Activated CD4-positive, alpha-beta T cell treated with anti-CD3 and anti-CD28 coated beads, Interleukin-10, Interleukin-2, amounts not matched to agents 100 ng/mL and 50 ng/mL, durations not matched to agents 16 hours and 8 hours (primary cell): ENCODE results near the gene PWWP2B.
A peak's percentile ranks its signal among the peaks of the same experiment; 100 is the strongest.

ENCODE experiments used
- DNase-seq: peaks from one replicate; pipeline ENCODE4 v3.0.0-alpha.2; 2020

Gene PWWP2B

GRCh38 chr10:132449811-132450181 is 52.8 kb downstream of the PWWP2B start:
- no peak for DNase-seq

DNA sequence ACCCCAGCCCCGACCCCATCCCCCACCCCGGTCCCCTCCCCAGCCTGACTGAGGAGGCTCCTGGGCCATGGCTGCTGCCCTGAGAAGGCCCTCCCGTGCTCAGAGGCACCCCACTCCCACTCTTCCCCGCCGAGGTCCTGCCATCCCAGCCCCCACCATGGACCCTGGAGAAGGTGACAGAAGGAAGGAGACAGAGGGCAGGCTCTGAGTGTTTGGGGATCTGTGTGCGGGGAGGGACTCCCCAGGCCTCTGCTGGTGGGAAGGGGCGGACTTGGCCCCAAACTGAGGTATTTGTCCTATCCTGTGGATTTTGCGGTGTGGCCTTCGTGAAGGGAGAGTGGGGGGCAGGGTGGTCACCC is 53.4 kb downstream of the PWWP2B start:
- DNase-seq = no peak

- DNase-seq = no peak
Observed at GRCh38 chr10:132450825-132451505, 54.0 kb downstream of the PWWP2B start.

DNA sequence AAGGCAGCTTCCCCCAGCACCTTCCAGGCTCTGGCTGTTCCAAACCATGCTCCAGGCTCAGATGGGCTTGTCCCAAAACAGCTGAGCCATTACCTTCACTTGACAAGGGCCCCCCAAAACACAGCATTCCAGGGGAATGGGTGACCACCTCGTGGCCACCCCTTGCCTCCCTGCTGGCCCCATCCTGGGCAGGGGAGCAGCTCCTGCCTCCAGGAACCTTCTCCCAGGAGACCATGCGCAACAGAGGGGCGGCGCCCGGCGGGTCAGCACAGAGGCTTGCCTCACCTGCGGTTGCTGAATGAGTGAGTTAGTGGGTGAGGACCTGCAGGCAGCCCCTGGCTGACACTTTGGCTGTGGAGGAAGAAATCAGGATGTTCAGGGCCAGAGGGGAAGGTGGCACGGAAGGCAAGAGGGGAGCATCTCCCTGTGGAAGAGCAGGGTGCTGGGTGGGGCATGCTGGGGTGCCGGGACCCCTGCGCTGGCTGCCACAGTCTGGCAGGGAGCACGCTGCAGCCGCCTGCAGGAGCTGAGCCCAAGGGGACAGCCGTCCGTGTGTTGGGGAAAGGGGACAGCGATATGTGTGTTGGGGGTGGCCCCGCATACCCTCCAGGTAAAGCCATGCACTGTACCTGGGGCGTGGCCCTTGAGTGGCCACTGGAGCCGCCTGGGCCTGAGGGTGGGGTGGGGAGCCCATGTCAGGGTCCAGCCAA is 54.7 kb downstream of the PWWP2B start:
- DNase-seq = no peak

DNA sequence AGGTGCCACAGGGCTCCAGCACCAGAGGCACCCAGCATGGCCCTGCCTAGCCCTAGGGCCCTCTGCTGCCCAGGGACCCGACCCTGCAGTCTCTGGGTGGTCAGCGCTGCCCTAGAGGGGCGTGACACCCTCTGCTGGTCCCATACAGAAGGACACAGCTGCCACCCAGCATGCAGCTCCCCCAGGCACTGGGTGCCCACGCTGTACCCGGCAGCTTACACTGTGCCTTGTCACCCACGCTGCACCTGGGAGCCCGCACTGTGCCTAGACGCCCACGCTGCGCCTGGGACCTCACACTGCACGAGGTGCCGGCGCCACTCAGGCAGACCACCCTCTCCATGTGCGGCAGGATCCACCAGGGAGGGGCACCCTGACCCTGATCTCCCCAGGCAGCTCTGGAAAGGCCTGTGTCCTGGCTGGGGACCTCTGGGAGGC is 55.2 kb downstream of the PWWP2B start:
- DNase-seq = no peak

DNA sequence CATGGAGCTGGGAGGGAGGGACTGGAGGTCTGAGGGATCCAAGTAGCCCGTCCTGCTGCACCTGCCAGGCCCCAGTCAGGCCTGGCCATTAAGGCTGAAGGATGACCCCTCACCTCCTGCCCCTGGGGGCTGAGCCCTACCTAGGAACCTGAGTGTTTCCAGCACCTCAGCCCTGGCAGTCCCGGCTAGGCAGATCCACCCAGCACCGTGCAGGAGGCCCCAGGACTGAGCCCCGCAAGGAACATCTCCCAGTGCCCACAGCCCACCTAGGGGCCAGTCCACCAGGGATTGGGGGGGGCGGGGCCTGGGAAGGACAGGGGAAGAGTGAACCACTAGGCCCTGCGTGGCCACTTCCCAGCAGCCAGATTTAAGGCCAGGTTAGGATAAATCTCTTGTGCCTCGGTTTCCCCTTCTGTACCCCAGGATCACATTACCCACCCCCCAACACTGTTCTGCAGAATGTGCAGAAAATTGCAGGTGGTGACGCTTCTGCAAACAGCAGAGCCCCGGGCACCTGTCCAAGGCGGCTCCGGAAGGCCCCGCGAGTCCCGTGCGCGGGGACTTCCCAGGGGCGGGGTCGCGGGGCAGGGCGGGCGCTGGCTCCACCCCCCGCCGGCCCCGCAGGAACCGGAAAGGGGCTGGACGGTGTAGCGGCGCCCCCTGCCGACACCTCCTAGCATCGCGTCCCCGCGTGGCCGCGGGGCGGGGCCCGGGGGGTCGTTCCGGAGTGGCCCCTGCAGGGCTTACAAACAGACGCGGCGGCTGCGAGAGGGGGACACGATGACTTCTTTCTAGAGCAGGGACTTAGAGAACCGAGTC is 55.9 kb downstream of the PWWP2B start:
- peak; percentile 89 for DNase-seq

GRCh38 chr10:132453470-132453861 is 56.5 kb downstream of the PWWP2B start:
- DNase-seq = no peak

DNA sequence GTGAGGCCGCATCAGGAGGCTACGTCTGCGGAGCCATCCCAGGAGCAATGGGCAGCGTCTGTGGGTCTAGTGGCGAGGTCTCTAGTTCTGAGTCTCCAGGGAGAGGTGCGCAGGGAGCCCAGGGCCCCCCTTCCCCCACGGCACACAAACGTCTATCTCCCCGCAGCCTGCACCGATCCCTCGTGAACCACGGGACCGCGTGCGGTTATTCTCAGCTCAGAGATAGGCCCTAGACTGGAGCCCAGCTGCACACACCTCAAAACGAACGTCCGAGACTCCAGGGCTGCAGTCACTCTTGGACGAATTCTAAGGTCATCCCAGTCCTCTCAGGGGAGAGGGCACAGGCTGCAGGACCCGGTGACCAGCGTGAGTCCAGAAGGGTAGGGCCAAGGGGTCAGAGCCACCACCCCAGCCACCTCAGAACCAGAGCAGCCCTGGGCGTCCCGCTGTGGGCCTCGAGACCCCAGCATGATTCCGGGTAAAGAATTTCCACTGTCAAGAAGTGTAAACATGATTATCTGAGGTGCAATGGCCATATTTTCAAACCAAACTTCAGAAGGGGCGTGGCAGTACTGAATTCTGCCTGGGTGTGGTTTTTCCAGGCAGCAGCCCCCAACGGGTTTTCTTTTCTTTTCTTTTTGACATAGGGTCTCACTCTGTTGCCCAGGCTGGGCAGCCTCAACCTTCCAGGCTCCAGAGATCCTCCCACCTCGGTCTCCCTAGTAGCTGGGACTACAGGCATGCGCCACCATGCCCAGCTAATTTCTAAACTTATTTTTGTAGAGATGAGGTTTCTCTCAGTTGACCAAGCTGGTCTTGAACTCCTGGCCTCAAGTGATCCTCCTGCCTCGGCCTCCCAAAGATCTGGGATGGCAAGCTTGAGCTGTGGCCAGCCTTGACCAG is 57.5 kb downstream of the PWWP2B start:
- no peak for DNase-seq

DNA sequence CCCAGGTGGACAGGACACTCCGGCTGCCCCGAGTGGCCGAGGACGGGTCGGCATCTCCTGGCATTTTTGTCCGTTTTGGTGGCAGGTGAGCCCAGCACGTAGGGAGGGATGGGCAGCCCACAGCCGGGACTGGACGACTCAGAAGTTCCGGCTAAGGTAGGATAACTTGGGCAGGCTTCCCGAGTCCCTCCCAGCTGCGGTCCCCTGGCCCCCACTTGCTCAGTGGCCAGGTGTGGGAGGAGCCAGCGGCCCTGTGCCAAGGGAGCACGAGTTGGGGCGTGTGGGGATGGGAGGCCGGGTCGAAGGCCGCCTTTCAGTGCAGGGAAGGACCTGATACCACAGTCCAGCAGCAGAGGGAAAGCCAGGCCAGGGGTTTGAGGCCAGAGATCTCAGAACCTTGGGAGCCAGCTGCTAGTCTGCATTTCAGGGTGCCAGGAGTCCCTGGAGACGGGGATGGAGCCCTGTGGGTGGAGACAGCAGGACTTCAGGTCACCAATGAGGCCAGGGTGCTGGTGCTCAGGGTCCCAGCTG is 58.5 kb downstream of the PWWP2B start:
- no peak for DNase-seq

DNA sequence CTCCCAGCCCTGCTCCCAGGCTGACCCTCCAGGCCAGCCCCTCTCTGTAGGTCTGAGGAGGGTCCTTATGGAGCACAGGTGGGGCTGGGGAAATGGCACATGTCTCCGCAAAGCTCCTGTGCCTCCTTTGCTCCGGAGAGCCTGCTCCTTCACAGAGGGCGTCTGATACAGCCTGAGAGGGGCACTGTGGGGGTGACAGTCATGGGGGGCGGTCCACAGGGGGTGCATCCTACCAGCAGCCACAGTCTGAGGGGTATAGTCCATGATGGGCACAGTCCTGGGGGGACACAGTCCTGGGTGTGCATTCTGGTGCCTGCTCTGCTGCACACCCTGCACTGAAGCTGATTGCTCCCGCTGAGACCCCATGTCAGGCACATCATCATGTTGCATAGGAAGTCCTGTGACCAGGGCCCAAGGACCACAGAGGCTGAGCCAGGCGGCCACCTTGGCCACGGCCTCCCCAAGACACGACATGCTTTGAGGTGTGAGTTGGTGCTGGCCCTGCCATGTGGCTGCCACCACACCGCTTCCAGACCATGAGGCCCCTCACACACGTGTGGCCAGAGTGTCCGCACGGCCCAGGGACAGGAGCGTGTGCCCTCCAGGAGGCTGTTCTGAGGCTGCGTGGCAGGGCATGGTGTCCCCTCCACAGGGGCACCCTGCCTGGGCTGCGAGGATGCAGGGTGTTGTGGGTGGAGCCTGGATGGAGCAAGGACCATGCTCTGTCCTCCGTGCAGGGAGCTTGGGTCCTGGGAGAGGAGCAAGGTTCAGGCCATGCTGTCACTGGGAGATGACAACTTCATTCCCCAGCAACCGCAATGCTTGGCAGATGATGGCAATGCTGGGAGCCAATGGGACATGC is 59.2 kb downstream of the PWWP2B start:
- DNase-seq = no peak

GRCh38 chr10:132456881-132457280 is 59.9 kb downstream of the PWWP2B start:
- no peak for DNase-seq

DNA sequence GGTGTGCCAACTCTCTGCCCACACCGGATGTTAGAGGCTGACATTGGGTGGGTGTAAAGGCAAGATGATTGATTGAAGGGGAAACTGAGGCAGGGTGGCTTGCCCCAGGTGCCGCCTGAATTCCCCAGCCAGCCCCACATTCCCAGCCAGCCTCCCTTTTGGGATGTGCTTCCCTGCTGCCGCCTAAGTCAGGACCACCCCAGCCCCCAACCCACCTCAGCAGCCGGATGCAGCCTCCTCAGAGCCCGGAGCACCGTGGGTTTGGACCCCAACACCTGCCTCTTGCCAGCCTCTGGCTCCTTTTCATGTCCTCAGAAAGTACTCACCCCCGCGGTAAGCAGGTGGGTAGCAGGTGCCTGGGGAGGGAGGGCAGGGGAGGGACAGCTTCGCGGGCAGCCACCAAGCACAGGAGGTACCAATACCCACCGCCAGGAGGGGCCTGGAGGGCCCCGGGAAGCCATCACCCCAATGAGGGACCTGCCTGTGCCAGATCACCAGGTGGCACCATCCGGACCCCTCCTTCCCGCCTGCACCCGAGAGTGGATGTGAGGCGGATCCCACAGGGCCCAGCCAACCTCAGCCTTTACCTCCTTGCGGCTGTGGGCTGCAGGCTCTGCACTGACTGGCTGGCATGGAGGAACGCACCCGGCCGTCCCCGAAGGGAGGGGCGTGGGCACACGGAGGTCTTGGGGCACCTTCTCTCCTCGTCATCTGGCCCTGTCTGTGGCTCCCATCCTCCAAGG is 60.5 kb downstream of the PWWP2B start:
- DNase-seq = no peak

DNA sequence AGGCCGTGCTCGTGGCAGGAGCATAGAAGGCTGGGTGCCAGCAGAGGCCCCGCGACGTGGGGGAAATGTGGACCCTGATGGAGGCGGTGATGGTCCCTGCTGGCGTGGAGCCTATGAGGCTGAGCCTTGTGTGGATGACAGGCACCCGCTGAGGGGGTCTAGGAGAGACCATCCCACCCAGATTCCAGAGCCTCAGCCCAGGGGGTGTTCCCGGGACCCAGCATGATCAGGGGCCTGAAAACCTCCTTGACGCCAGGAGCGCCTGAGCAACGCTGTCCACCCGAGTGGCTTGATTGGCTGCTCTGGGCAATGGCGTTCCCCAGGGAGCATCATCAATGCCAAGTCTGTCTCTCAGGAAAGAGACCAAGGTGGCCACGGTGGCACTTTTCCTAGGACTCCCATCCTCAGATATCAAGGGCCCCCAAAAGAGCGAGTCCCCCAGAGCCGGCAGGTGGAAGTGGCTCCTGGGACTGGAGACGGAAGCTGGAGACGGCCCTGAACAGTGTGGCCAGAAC is 61.1 kb downstream of the PWWP2B start:
- DNase-seq = no peak

DNA sequence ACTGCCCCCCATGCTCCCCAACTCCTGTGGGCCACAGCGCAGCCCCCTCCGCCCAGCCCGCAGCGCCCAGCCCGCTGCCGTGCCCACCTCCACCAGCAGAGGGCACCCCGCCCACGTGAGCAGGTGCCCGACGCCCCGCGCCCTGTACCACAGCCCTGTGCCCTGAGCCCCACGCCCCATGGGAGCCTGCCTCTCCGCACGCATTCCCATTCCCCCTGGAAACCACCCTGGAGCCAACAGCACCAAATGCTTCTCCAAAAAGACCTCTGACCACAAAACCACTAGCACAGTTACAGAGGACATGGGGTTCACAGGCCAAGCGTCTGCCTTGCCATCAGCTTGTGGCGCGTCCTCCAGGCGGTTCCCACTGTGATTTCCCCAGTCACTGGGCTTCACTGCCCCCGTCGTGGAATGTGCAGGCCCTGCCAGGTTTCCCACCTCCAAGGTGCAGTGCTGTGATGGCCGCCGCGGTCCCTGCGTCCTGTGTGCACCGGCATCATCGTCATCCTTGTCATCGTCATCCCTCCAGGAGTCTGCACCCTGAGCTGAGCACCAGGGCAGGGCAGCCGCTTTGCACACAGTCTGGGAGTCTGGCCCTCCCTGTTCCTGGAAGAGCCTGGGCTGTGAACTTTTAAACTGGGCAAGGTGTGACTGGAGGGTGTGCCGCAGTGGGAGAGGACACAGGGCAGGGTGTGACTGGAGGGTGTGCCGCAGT is 61.7 kb downstream of the PWWP2B start:
- peak; percentile 47 for DNase-seq

- DNase-seq = no peak
Observed at GRCh38 chr10:132459301-132460003, 62.5 kb downstream of the PWWP2B start.

- DNase-seq = no peak
Observed at GRCh38 chr10:132460071-132460470, 63.1 kb downstream of the PWWP2B start.

- no peak for DNase-seq
Observed at GRCh38 chr10:132460691-132461090, 63.7 kb downstream of the PWWP2B start.

DNA sequence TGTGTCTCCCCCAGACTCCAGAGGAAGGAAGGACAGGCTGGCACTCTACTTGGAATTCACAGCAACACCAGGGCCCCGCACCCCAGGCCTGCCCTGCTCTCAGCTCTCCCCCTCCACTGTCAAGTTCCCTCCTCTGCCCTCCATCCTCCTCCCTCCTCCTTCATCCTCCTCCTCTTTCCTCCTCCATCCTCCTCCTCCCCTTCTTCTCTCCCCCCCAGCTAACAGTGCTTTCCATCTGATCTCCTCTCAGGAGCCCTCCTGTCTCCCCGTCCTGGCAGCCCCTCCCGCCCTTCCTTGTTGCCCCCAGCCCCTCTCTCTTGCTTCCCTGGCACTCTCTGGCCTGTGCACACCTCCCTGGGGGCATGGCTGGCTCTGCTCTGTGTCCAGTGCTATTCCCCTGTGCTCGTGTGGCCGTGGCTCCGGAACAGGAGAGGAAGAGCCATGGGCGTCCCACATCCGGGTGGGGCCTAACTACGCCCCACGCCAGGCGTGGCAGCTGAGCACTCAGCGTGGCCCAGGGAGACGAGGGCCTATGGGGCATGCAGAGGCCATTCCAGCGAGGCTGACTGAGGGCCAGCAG is 64.2 kb downstream of the PWWP2B start:
- no peak for DNase-seq

GRCh38 chr10:132461683-132462231 is 64.8 kb downstream of the PWWP2B start:
- no peak for DNase-seq
